Astrocyte of the spinal cord (primary cell): Measurements from ENCODE around the gene TRABD2A.

Experiments
- DNase-seq: peaks from one replicate; pipeline ENCODE4 v3.0.0; 2011; ENCODE audit warnings: low read depth, low spot score
- H3K4me3 ChIP-seq: 2 replicates; pipeline ENCODE4 v1.5.1; 2011; ENCODE audit warnings: low read depth, mild to moderate bottlenecking, low read length, moderate library complexity
- CTCF ChIP-seq: IDR thresholded peaks from 2 replicates; pipeline ENCODE4 v1.5.1; 2012; ENCODE audit warnings: low read depth, mild to moderate bottlenecking, low read length, inconsistent platforms
- in situ Hi-C: cut with HindIII; loops from 2 replicates; pipeline ENCODE4 v1.10.0; 2017; ENCODE audit warnings: low sequenced_read_pairs

The TRABD2A gene

GRCh38 chr2:84855731-84856130, 25.2 kb downstream of the TRABD2A start:
- in situ Hi-C loops: no loop called here
- no peak for TF ChIP-seq CTCF
- no peak for DNase-seq
- no peak overlapping the region for H3K4me3 ChIP-seq

GRCh38 chr2:84854850-84855249, 26.0 kb downstream of the TRABD2A start:
- TF ChIP-seq CTCF: no peak
- in situ Hi-C loops: no loop called here
- H3K4me3 ChIP-seq: no peak overlapping the region
- no peak for DNase-seq

GRCh38 chr2:84851876-84852275, 29.0 kb downstream of the TRABD2A start:
- no peak overlapping the region for H3K4me3 ChIP-seq
- no peak for TF ChIP-seq CTCF
- DNase-seq: no peak
- in situ Hi-C loops: no loop called here

- H3K4me3 ChIP-seq: no peak overlapping the region
- DNase-seq: no peak
- in situ Hi-C loops: no loop called here
- no peak for TF ChIP-seq CTCF
Measured at GRCh38 chr2:84850471-84850870, 30.4 kb downstream of the TRABD2A start.

GRCh38 chr2:84849271-84849952, 31.5 kb downstream of the TRABD2A start:
- H3K4me3 ChIP-seq: no peak overlapping the region
- in situ Hi-C loops: no loop called here
- DNase-seq: no peak
- no peak for TF ChIP-seq CTCF

GRCh38 chr2:84847326-84848050, 33.4 kb downstream of the TRABD2A start:
- TF ChIP-seq CTCF: no peak
- in situ Hi-C loops: no loop called here
- H3K4me3 ChIP-seq: no peak overlapping the region
- DNase-seq: no peak
